DMS53 treated with DMSO at 0.1 percent for 48 hours (cell line): ENCODE data around the gene AADACL4.
"Not testable (repeated sequence)": the region's sequence is repeated elsewhere in the genome, so short reads cannot be mapped to it uniquely, and the experiment has no call there.

Experiments
- DNase-seq: peaks from one replicate; lab custom pipeline; 2025; ENCODE audit not compliant: unreplicated experiment; lab: John Stamatoyannopoulos, UW

AADACL4 gene

GRCh38 chr1:12709696-12710095 lies 65.8 kb downstream of the AADACL4 start:
- DNase-seq, result no peak

GRCh38 chr1:12711536-12711935 lies 67.7 kb downstream of the AADACL4 start:
- DNase-seq, result no peak

GRCh38 chr1:12712076-12712475 lies 68.2 kb downstream of the AADACL4 start:
- no peak for DNase-seq

GRCh38 chr1:12712929-12713328 lies 69.0 kb downstream of the AADACL4 start:
- no peak for DNase-seq

- not testable (repeated sequence) for DNase-seq
These were observed 69.8 kb downstream of the AADACL4 start for GRCh38 chr1:12713651-12714050.

- no peak for DNase-seq
These were observed 71.0 kb downstream of the AADACL4 start for GRCh38 chr1:12714710-12715475.

GRCh38 chr1:12715896-12716437 lies 72.1 kb downstream of the AADACL4 start, which contains the start of gene AADACL3:
Gene AADACL3 (plus strand): TSS chr1:12716110. CDS start chr1:12716177, 67 bp downstream.
- no peak for DNase-seq
